Activated CD4-positive, CD25-positive, alpha-beta regulatory T cell treated with anti-CD3 and anti-CD28 coated beads, Interleukin-2, amount 50 U/mL, for 72 hours (primary cell): ENCODE data around the gene TBC1D8.

Source experiments
- DNase-seq: peaks from one replicate; pipeline ENCODE4 v3.0.0; 2021

Gene TBC1D8

DNA sequence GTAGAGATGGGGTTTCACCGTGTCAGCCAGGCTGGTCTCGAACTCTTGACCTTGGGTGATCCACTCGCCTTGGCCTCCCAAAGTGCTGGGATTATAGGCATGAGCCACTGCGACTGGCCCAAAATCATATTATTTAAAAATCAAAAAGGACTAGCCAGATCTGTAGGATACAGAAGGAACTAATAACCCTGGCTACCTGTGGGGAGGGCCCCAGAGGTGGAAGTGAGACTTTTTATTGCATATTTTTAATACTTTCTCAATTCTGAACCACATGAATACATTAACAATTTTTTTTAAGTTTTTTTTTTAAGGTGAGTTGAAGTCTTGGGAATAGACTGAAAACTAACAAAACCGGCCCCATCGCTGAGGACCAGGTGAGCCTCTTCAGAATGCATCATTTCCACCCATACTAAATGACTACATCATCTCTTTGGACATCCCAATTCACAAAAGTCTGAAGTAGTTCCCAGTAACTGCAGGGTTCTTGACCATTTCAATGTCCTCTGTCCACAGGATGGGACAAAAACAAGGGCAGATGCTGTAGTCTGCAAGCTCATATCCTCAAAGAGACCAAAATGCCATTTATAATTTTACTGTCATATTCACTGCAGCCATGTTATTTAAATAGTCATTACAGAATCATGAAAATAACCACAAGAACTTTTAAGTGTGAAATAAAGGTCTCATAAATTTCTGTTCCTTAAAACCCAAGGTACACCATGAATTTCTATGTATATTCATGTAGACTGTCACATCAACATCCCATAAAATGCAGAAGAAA lies 127.7 kb downstream of the TBC1D8 start:
- no peak for DNase-seq

DNA sequence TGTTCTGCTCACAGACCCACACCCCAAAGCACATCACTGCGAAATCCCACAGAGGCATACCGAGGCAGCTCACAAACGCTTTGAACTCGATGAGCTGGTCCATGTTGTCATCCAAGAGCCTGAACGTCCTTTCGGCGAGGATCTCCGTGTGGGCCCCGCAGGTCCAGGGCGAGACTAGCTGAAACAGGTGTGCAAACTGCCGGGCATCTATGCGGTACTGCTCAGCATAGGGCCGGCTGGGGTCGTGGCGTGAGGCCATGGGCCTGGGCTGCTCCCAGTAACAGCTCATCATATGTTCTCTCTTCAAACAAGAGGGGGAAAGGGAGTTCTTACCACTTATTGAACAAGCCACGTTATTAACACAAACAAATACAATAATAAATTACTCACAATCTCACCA lies 129.0 kb downstream of the TBC1D8 start:
- DNase-seq, result no peak

DNA sequence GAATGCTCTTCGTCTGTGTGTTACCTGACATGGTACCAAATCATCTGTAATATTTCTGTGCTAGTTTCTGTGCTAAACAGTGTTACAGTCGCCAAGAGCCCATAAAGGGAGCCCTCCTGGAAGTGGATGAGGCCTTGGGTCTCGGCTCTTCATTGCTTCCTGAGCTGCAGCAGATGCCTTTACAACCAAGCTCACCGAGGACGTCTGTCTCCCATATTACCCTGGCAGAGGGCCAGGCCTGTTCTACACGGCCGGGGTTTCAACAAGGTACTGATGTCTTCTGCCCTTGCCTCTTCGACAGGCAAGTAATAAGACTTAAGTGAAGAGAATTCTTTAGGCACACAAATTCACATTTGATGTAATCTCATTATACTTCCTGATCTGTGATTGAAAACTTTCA lies 132.2 kb downstream of the TBC1D8 start:
- DNase-seq, result no peak

DNA sequence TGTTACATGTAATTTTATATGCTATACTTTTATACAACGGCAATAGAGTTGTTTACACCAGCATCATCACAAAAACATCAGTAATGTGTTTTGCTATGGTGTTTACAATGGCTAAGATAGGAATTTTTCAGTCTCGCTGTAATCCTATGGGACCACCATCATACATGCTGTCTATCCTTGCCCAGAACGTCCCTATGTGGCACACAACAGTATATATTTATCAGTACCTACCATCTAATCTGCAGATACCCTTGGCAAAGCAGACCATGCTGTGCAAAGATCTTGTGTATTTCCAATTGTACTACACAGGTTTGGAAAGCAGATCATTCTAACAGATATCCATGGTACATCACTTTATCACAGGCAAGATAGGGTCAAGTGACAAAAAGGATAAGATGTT lies 133.8 kb downstream of the TBC1D8 start:
- DNase-seq, result no peak

DNA sequence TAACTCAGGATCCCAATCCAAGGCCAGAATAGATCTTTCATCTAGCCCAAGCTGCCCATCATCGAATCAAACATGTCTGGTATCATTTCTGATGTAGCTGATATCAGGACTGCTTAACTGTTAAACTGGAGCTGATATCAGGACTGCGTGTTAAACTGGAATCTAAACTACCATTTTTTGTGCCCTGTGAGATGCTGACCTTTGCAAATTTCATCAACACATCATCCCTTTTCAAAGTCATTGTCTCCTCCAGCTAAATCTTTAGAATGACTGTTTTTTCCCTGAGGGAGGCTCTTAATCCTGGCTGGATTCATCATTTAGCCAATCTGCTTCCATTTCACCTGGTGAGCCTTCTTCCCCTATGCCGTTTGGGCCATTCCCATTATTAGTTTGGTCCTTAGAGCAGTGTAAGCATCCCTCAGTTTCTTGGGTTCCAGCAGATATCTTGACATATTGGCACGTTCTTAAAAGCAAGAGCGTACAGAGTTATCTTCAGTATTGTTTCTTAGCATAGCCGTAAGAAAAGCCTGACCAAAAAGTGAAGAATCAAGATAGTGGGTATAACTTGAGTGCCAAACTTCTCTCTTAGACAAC lies 136.8 kb downstream of the TBC1D8 start:
- DNase-seq, result no peak

DNA sequence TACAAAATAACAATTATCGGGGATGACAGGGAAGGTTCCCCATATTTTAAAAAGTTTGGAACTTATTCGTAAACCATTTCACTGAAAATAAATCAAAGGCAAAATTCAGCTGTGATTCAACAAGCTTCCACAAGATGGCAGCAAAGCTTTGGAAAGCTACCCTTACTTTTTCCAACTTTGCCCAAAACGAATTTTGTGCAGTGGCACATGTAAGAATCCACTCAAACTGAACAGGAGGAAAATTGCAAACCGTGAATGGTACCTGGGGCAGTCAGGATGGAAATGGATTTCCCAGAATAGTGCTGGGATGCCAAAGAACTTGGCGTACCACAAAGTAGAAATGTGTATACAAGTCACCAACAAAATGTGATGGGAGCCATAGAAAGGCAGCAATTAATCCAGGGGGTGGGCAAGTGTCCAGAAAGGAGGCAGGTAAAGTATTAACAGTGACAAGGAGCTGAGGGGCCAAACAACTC lies 138.4 kb downstream of the TBC1D8 start:
- no peak for DNase-seq

DNA sequence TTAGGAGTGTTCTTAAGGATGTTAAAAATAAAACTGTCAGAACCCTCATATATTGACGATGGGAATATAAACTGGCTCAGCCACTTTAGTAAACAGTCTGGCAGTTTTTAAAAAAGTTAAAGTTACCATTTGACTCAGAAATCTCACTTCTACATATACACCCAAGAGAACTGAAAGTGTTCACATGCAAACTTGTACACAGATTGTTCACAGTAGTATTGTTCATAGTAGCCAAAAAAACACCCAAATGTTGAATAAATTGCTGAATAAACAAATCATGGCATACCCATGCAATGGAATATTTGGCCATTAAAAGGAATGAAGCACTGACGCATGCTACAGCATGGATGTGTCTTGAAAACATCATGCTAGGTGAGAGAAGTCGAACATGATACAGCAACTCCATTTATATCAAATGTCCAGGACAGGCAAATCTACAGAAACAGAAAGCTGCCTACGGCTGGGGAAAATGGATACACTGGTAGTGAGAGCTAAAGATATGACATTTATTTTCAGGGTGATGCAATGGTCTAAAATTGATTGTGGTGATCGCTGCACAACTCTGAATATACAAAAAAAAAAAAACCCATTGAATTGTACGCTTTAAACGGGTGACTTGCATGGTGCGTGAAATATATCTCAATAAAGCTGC lies 139.0 kb downstream of the TBC1D8 start:
- DNase-seq, result no peak

DNA sequence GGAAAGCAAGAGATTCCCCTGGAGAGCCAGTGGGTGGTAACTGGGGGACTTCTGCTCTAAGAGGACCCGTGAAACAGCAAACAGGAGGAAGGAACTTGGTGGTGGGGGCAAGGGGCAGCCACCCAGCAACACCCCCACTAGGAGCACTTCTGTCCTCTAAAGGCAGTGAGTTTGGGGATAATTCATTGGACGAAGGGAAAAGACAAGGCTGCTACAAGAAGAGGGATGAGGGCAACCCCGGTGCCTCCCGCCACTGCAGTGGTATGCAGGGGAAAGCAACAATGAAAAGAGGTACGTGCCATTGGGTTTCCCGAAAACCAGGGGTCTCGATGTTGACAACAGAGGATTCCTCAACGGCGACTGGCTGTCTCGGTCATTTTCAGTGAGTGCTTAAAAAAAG lies 140.0 kb downstream of the TBC1D8 start:
- DNase-seq, result no peak

DNA sequence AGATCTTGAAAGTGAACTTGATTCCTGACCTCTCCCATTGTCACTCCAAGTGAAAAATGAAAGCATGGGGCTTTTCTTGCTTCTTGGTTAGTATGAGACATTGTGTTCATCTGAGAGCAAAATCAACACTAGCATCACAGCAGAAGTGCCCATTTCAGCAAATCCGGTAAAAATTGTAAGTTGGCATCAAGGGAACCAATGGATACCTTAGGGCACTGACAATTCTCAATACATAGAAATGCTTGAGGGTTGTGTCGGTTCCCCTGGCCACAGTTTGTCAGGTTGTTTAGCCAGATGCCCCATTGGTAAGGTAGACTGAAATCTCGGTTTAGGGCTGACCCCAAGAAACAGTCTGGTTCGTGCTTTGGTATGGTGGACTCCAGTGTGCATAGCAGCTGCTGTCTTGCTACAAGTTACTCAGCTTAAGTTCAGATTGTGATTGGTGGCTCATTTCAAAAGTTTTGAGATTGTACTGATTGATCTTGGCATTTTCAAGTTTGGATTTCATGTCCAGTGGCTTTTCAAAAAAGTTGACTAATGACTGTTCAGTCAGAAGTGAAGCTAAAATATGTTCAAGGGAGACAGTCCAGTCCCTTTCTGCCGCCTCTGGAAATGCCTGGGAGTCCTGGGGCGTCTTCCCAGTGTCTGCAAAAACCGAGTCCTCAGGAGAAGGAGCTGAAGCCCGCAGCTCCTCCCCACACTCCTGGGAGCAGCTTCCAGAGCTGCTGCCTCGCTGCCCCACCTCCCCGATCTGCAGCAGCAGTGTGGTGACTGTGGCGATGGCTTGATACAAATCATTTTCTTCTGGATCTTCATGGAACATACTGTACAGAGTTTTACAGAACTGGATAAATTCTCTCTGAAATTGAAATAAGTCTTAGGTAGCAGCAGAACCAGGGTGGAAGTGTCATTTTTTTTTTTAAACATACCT lies 143.5 kb downstream of the TBC1D8 start:
- no peak for DNase-seq

DNA sequence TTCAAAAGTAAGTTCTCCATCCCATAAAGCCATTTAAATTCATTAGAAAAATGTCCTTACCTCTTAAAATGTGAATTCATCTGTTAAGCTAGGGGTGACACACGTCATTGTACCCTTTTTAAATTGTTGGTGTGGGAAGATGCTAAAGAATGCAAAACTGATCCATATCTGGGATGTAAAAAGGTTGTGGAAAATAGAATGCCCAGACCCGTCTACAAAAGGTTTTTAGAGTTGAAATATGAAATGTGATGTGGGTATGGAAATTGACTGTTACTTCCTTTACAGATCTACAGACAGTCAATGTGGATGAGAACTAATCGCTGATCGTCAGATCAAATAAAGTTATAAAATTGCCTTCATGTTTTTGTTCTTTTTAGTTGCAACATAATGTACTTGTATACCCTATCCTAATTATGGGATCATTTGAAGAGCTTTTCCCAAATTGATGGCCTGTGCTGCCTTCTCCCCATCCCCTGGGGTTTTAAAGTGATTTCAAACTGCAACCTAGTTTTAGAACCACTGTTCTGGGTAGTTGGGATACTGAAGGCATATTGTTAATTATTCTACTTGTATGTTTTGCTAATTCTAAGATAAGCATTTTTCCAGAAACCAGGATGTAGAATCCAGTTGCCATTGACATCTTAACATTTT lies 145.0 kb downstream of the TBC1D8 start:
- no peak for DNase-seq

DNA sequence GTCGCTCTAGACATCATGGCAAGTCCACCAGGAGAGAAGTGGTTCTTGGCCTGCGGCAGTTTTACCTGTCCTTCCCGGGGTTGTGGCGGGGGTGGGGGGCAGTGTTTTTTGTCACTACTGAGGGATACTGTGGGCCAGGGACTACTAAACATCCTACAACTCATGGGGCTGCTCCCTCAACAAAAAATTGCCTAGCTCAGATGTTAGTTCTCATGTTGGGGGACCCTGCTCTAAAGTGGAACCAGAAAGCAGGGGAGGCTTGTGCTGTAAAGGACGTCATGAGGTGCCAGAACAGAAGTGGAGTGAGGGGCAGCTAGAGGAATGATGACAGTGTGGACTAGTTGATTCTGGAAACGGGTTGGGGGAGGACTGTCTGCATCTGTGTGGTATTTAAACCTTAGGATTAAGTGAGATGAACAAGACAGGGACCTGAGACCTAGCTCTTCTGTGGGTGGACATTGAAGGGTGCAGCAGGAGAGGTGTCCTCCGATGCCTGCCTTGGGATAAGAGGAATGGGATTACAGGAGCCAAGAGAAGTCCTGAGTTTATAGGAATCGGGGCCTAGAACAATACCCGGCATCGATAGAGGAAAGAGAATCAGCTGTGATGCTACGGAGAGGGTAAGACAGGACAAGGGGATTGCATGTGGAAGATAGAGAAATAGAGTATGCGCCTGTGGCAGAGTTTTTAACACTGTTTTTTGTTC lies 146.4 kb downstream of the TBC1D8 start:
- no peak for DNase-seq

DNA sequence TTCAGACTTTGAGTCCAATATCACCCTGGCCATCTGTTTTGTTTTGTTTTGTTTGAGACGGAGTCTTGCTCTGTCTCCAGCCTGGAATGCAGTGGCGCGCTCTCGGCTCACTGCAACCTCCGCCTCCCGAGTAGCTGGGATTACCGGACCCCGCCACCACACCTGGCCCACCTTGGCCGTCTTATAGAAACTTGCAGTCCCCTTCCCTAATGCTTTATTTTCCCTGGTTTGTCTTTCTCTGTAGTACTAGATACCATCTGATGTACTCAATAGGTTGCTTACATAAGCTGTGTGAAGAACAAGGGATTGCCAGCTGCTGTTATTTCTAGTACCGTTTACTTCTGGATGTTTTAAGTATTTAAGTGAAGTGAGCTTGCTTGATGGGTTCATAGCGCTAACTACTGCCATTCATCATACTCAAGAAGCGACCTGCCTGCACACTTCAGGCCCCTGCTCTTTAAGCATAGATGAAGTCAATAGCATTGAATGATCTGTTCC lies 147.9 kb downstream of the TBC1D8 start:
- no peak for DNase-seq

DNA sequence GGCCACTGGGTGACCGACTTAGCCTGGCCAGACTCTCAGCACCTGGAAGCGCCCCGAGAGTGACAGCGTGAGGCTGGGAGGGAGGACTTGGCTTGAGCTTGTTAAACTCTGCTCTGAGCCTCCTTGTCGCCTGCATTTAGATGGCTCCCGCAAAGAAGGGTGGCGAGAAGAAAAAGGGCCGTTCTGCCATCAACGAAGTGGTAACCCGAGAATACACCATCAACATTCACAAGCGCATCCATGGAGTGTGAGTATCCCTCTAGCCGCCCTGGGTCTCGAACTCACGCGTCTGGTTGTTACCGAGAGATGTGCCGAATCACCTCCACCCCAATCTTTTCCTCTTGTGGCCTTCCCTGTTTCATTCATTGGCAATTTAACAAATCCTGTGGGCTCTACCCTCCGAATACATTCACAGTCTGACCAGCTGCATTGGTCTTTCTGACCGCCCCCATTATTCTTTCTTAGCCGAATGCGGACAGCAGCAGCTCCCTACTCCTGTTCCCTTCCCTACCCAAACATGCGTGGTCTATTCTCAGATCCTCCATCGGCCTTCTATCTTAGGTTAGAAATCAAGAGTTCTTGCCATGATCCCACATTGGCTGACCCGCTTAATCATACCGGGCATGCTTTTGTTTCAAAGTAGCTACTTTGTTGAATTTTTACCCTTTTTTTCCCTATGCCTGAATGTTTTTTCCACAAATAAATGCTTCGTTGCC lies 148.5 kb downstream of the TBC1D8 start:
- DNase-seq, result no peak

DNA sequence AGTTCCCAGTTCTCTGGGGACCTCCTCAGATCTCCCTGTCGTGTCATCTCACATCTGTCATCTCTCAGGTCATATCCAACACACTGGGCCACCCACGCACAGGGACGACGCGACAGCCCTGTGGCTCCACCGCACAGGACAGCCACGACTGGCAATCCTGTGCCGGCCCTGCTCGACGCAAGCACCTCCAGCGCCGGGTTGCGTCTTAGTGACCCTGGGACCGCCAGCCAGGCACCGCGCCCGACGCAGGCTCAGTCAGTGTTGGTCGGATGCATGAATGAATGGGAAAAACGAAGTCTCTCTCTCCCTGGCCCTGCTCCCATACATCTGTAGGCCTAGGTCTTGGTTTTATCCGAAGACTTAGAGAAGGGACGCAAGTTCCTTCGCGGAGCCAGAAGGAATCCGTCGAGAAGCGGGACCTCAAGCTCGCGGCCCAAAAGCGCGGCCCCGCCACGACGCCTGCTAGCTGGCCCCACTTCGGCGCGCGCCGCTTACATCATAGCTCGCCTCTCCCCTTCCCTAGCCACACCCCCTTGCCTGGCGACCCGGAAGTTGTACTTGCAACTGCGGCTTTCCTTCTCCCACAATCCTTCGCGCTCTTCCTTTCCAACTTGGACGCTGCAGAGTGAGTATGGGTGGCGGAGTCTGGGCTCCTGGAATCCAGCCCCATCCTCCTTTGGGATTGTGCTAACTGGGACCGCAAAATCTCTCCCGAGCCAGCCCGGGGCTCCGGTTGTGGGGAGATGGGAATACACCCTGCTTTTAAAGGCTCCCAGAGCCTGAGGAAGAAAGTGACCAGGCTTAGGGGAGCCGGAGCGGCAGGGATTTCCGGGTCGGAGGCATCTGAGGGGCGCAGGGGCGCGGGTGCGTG lies 149.3 kb downstream of the TBC1D8 start, which contains the start of gene RPL31:
TSS of gene RPL31 (plus strand) at position 599 of the 871 bp plus-strand sequence. CDS start 413 bp downstream, outside the sequence.
- peak; percentile 94 for DNase-seq

DNA sequence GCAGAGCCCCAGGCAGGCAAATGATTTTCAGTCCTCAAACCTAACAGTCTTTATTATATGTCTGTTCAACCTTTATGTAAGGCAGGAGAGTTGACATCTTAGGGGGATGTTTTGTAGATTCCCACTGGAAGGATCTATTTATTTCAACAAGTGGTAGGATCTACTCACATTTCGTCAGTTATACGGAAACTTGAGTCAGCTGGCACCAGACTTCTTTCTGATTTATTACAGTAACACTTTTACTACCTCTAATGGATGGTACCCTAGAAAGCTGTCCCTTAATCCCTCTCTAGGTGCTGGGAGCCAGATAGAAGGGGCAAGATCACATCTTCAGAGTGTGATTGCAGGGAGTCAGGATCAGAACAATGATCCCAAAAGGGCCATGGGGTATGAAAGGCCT lies 151.2 kb downstream of the TBC1D8 start:
- DNase-seq, result no peak

DNA sequence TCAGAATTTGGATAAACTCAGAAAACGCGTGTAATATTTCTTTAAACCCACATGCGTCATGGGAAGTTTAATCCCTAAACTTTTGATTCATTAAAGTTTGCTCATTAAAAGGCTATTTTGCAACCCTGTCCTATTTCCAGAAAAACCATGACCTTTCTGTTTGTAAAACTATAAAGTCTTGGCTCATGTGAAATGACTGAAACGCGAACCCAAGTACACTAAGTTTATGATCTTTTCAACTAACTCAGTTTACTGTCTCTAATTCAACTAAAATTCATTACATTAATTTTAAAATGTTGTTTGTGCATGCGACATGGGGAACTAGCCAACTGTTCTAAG lies 153.0 kb downstream of the TBC1D8 start:
- no peak for DNase-seq

DNA sequence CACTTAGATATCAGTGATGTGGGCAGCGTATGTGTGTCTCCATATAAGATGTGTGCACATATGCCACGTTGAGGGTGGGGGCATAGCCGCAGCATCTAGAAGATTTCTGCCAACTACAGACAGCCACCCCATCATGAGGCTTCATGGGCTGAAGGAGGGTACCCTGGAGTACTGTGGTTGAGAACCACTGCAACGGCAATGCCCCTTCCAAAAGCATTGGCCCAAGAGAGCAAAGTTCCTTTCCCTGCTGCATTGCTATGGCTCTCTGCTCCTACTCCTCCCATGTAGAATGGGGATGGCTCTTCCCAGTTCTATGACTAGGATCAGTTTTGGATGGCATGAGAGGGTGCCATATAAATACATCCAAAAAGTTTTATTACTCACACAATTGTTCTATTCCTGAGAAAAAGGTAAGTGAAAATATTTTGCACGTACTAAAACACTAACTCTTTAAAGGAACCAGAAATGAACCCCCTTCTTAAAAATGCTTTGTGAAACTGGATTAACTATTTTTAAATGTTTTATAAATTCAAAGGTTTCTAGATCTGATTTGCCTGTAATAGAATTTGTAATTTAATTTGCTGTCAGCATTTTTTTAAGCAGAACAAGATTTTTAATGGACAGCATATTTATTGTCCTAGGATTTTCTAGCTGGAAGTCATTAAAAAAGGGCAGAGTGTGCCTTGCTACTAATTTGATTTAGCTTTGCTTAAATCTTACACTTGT lies 153.5 kb downstream of the TBC1D8 start:
- DNase-seq, result no peak

DNA sequence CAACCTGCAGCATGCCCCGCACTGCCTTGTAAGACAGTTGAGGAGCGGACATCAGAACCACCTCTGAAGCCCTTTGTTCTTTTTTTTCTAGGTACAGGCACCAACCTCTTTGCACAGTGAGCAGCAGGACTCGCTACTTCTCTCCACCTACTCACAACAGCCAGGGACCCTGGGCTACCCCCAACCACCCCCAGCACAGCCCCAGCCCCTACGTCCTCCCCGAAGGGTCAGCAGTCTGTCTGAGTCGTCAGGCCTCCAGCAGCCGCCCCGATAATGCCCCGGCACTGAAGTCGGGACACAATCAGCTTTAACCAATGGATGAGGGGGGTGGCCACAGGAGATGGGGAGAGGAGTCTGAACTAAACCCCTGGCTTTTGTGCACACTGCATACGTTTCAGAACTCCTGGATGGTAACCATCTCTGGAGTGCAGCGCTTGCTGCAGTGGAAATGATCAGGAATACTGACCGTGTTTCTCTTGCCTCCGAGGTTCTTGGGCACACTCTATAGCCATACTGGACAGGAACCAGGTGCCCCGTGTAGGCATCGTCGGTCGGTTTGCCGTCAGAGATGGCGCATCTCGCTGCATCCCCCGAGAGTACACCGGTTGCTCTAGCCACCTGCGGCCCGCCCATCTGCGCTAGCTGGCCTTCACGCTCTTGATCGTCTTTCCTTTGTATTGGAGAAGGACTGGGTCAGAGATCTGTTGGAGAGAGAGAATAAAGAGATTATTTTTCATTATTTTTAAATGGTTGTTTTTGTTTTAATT lies 155.7 kb downstream of the TBC1D8 start:
- no peak for DNase-seq
